Nephron progenitor cell (in vitro differentiated cells): ENCODE measurements around the gene KCNIP3.

Experiments
- DNase-seq: peaks from one replicate; pipeline ENCODE4 v3.0.0; 2021
- H3K27ac Mint-ChIP-seq: 2 replicates; pipeline ENCODE4 v1.8.0; 2021; ENCODE audit warnings: mild to moderate bottlenecking, moderate library complexity, mixed read lengths
- H3K27me3 Mint-ChIP-seq: 2 replicates; pipeline ENCODE4 v1.8.0; 2021; ENCODE audit warnings: mild to moderate bottlenecking, low read depth, mixed read lengths; ENCODE audit not compliant: poor library complexity
- H3K36me3 Mint-ChIP-seq: 2 replicates; pipeline ENCODE4 v1.8.0; 2021; ENCODE audit warnings: low read depth, mixed read lengths
- H3K4me1 Mint-ChIP-seq: 2 replicates; pipeline ENCODE4 v1.8.0; 2021; ENCODE audit warnings: mixed read lengths
- H3K4me3 Mint-ChIP-seq: 2 replicates; pipeline ENCODE4 v1.8.0; 2021; ENCODE audit warnings: mild to moderate bottlenecking, moderate library complexity, mixed read lengths
- H3K9me3 Mint-ChIP-seq: 2 replicates; pipeline ENCODE4 v1.8.0; 2021; ENCODE audit warnings: mild to moderate bottlenecking, moderate library complexity, mixed read lengths
- CTCF ChIP-seq: fragments of 200-600 bp; sonication (generic); IDR thresholded peaks from 2 replicates; pipeline ENCODE4 v1.5.0; 2021; ENCODE audit warnings: antibody characterized with exemption

Gene KCNIP3

GRCh38 chr2:95336406-95336805, 39.3 kb downstream of the KCNIP3 start:
- H3K27me3 Mint-ChIP-seq, result peaks cover 31% of the 10 kb centered on the region
- no peak for DNase-seq
- H3K27ac Mint-ChIP-seq, result no peak overlapping the region
- H3K4me3 Mint-ChIP-seq, result no peak overlapping the region
- no peaks in the 10 kb centered on the region for H3K36me3 Mint-ChIP-seq
- peaks cover 23% of the 10 kb centered on the region for H3K9me3 Mint-ChIP-seq
- no peak for TF ChIP-seq CTCF
- H3K4me1 Mint-ChIP-seq, result peaks cover 22% of the 10 kb centered on the region

DNA sequence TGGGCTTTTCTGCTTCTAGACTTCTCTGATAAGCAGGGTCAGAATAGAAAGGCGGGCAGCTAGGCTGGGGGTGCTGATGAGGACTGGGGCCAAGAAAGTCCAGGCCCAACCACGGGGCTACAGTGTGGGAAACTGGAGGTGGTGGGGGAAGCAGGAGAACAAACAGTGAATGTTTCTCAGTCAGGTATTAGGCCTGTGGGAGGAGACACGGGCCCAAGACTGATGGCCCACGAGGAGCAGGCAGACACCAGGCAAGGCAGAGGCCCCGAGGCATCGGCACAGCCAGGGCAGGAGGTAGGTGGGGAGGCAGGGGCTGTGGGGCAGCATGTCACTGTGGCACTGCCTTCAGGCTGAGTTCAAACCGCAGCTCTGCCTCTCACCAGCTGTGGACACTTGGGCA, 40.7 kb downstream of the KCNIP3 start:
- peaks cover 45% of the 10 kb centered on the region for H3K27me3 Mint-ChIP-seq
- no peak overlapping the region for H3K4me3 Mint-ChIP-seq
- H3K27ac Mint-ChIP-seq, result no peak overlapping the region
- H3K36me3 Mint-ChIP-seq, result no peaks in the 10 kb centered on the region
- peaks cover 23% of the 10 kb centered on the region for H3K9me3 Mint-ChIP-seq
- peaks cover 21% of the 10 kb centered on the region for H3K4me1 Mint-ChIP-seq
- no peak for TF ChIP-seq CTCF
- DNase-seq, result no peak

GRCh38 chr2:95342556-95343320, 45.6 kb downstream of the KCNIP3 start:
- no peaks in the 10 kb centered on the region for H3K36me3 Mint-ChIP-seq
- no peaks in the 10 kb centered on the region for H3K9me3 Mint-ChIP-seq
- no peak overlapping the region for H3K27ac Mint-ChIP-seq
- no peak overlapping the region for H3K4me3 Mint-ChIP-seq
- H3K4me1 Mint-ChIP-seq, result no peaks in the 10 kb centered on the region
- TF ChIP-seq CTCF, result no peak
- H3K27me3 Mint-ChIP-seq, result peaks cover 77% of the 10 kb centered on the region
- DNase-seq, result no peak

- H3K27ac Mint-ChIP-seq, result no peak overlapping the region
- no peak for DNase-seq
- peaks cover 86% of the 10 kb centered on the region for H3K27me3 Mint-ChIP-seq
- no peaks in the 10 kb centered on the region for H3K9me3 Mint-ChIP-seq
- no peak overlapping the region for H3K4me3 Mint-ChIP-seq
- H3K36me3 Mint-ChIP-seq, result no peaks in the 10 kb centered on the region
- H3K4me1 Mint-ChIP-seq, result no peaks in the 10 kb centered on the region
- no peak for TF ChIP-seq CTCF
Measured at GRCh38 chr2:95343429-95344214, 46.5 kb downstream of the KCNIP3 start.

- Mint-ChIP-seq H3K36me3 (no peaks in the 10 kb centered on the region), H3K4me3 (no peak overlapping the region), H3K27me3 (peaks cover 89% of the 10 kb centered on the region), H3K4me1 (no peaks in the 10 kb centered on the region), H3K27ac (no peak overlapping the region), H3K9me3 (no peaks in the 10 kb centered on the region)
- TF ChIP-seq CTCF, result no peak
- DNase-seq, result no peak
Measured at GRCh38 chr2:95344215-95344583, 47.1 kb downstream of the KCNIP3 start.
